Liver (tissue), 9 donors: ENCODE measurements around the gene PAAF1. TPM values are rescaled to one million over a fixed set of nuclear protein-coding genes. Genes with fewer than 3 reads are reported as not detected.
A peak's percentile ranks its signal among the peaks of the same experiment; 100 is the strongest.

ENCODE experiments used
- DNase-seq: peaks from one replicate; pipeline ENCODE4 v3.0.0-alpha.2; 2017; ENCODE audit warnings: low spot score
- H3K27ac ChIP-seq, 2 donors: one replicate each; pipeline ENCODE4 v1.7.0; 2013; ENCODE audit warnings: inconsistent platforms in 2 of 2, low read length in 2 of 2, control low read depth in 1 of 2, low read depth in 1 of 2, mild to moderate bottlenecking in 1 of 2
- H3K27me3 ChIP-seq, 4 donors: one replicate each; pipeline versions ENCODE4 v1.6.1 to v1.7.0; 2013; ENCODE audit warnings: low read length in 3 of 4, inconsistent platforms in 1 of 4, mild to moderate bottlenecking in 1 of 4, moderate library complexity in 1 of 4; ENCODE audit not compliant: control insufficient read depth in 4 of 4, insufficient read depth in 4 of 4
- H3K36me3 ChIP-seq, 4 donors: one replicate each; pipeline versions ENCODE4 v1.6.1 to v1.7.0; 2013; ENCODE audit warnings: low read length in 3 of 4, mild to moderate bottlenecking in 3 of 4, low read depth in 1 of 4, moderate library complexity in 1 of 4; ENCODE audit not compliant: control insufficient read depth in 4 of 4, insufficient read depth in 3 of 4
- H3K4me1 ChIP-seq, 4 donors: one replicate each; pipeline versions ENCODE4 v1.6.1 to v1.7.0; 2013; ENCODE audit warnings: low read length in 3 of 4, mild to moderate bottlenecking in 3 of 4, moderate library complexity in 1 of 4; ENCODE audit not compliant: control insufficient read depth in 4 of 4, insufficient read depth in 4 of 4
- H3K4me3 ChIP-seq, 3 donors: one replicate each; pipeline versions ENCODE4 v1.6.1 to v1.7.0; 2013; ENCODE audit warnings: low read length in 3 of 3, control low read depth in 1 of 3, low read depth in 1 of 3, mild to moderate bottlenecking in 1 of 3
- H3K9ac ChIP-seq, 2 donors: one replicate each; pipeline ENCODE4 v1.7.0; 2013; ENCODE audit warnings: low read length in 2 of 2, mild to moderate bottlenecking in 2 of 2, moderate library complexity in 2 of 2, control low read depth in 1 of 2, low read depth in 1 of 2
- H3K9me3 ChIP-seq, 4 donors: one replicate each; pipeline versions ENCODE4 v1.6.1 to v1.7.0; 2013; ENCODE audit warnings: low read length in 3 of 4; ENCODE audit not compliant: control insufficient read depth in 4 of 4
- EGR1 ChIP-seq, 2 donors: IDR thresholded peaks; 2 replicates each; pipeline ENCODE4 v1.6.1; 2016 to 2018; ENCODE audit warnings: antibody characterized with exemption in 2 of 2, low read depth in 2 of 2
- FOXA1 ChIP-seq: IDR thresholded peaks from 2 replicates; pipeline ENCODE4 v1.6.1; 2016; ENCODE audit warnings: antibody characterized with exemption
- FOXA2 ChIP-seq: IDR thresholded peaks from 2 replicates; pipeline ENCODE4 v1.6.1; 2016; ENCODE audit warnings: antibody characterized with exemption
- GABPA ChIP-seq, 2 donors: IDR thresholded peaks in 1 of 2; conservative IDR thresholded peaks in 1 of 2; 2 replicates each; pipeline ENCODE4 v1.6.1; 2016; ENCODE audit warnings: antibody characterized with exemption in 2 of 2, mild to moderate bottlenecking in 1 of 2, moderate library complexity in 1 of 2
- HNF4A ChIP-seq, 2 donors: conservative IDR thresholded peaks; 2 replicates each; pipeline ENCODE4 v1.6.1; 2016; ENCODE audit warnings: antibody characterized with exemption in 2 of 2, mild to moderate bottlenecking in 2 of 2
- HNF4G ChIP-seq: IDR thresholded peaks from 2 replicates; pipeline ENCODE4 v1.6.1; 2016; ENCODE audit warnings: antibody characterized with exemption
- NR2F2 ChIP-seq: IDR thresholded peaks from 2 replicates; pipeline ENCODE4 v1.6.1; 2016; ENCODE audit warnings: antibody characterized with exemption
- RAD21 ChIP-seq, 2 donors: IDR thresholded peaks; 2 replicates each; pipeline ENCODE4 v1.6.1; 2016; ENCODE audit warnings: antibody characterized with exemption in 2 of 2, mild to moderate bottlenecking in 2 of 2
- RXRA ChIP-seq, 2 donors: IDR thresholded peaks; 2 replicates each; pipeline ENCODE4 v1.6.1; 2017 to 2018; ENCODE audit warnings: antibody characterized with exemption in 2 of 2, mild to moderate bottlenecking in 1 of 2
- SP1 ChIP-seq: IDR thresholded peaks from 2 replicates; pipeline ENCODE4 v1.6.1; 2018; ENCODE audit warnings: antibody characterized with exemption, mild to moderate bottlenecking
- TAF1 ChIP-seq: conservative IDR thresholded peaks from 2 replicates; pipeline ENCODE4 v1.6.1; 2016; ENCODE audit warnings: antibody characterized with exemption, mild to moderate bottlenecking
- YY1 ChIP-seq: IDR thresholded peaks from 2 replicates; pipeline ENCODE4 v1.6.1; 2016; ENCODE audit warnings: antibody characterized with exemption, mild to moderate bottlenecking
- WGBS: extraction: QIAGEN DNeasy Blood & Tissue Kit; methylation state at CpG from one replicate; pipeline ENCODE4 v1.1.7; 2013; 5-methylcytosine and 5-hydroxymethylcytosine counted together
- polyA plus RNA-seq, 2 donors: library from polyadenylated mRNA; stranded (reverse) in 1 of 2; unstranded in 1 of 2; fragments of 200-250 nt in 1 of 2; fragments of >200 nt in 1 of 2; fragmentation: Nextera tagmentation in 1 of 2; extraction: Ambion mirVana in 1 of 2; gene quantifications; one replicate each; pipeline versions ENCODE4 v1.2.1 to v1.2.3, GENCODE V29; 2013 to 2015
- total RNA-seq, 2 donors: library from RNA; depleted of rRNA; stranded (reverse); fragments of >200 nt; gene quantifications; one replicate each; pipeline ENCODE4 v1.2.3, GENCODE V29; 2014
- TF ChIP-seq, protein P1 (sequence below): IDR thresholded peaks from 2 replicates; pipeline ENCODE4 v1.6.1; 2016; ENCODE audit warnings: antibody characterized with exemption
- TF ChIP-seq, protein P2 (sequence below): IDR thresholded peaks from 2 replicates; pipeline ENCODE4 v1.6.1; 2016; ENCODE audit warnings: antibody characterized with exemption, mild to moderate bottlenecking
- TF ChIP-seq, protein P3 (sequence below): IDR thresholded peaks from 2 replicates; pipeline ENCODE4 v1.6.1; 2016; ENCODE audit warnings: antibody characterized with exemption
- TF ChIP-seq, protein P4 (sequence below): fragments of 150-350 bp; IDR thresholded peaks from 2 replicates; pipeline ENCODE4 v1.5.1; 2017; ENCODE audit warnings: improper control_type of control experiment, low read depth, low read length; ENCODE audit not compliant: missing input control
- TF ChIP-seq, protein P5 (sequence below): IDR thresholded peaks from 2 replicates; pipeline ENCODE4 v1.6.1; 2016; ENCODE audit warnings: antibody characterized with exemption
- donor health status: healthy.
- donor health status: healthy.
- donor health status: healthy.
- donor health status: healthy.
- donor health status: healthy.

PAAF1 gene
- total and polyA plus RNA-seq, 4 donors: 5.3 to 10.4 (median 8.3) TPM

DNA sequence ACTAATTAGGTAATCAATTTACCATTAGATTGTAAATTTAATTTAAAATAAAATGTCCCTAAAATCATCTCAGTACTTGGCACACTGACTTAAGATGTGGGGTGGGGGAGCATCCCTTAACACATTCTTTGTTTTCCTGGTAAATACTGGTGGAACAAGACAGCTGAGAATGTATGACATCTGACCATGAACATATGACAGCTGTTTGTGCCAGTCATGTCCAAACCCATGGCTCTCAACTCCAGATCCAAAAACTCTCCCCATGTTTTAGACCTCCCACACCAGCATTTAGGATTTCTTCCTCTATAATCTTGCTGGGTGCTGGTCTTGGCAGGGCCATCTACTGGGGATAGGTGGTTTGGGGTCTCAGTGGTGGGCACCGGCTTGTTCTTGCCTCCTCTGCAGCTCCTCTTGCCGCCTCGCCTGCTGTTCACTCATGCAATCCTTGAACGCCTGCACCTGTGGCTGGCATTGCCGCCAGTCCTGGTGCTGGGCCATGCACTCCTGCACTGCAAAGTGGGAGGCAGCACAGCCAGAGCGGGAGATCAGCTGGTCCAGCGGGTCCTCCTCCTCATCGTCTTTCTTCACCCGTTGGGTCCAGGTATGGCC lies 3.9 kb upstream of the PAAF1 start:
- peaks cover 2 to 39% (median 20%) of the 10 kb centered on the region in 4 donors for H3K4me1 ChIP-seq
- no peak overlapping the region for H3K9ac ChIP-seq
- H3K36me3 ChIP-seq: peaks cover 7 to 18% (median 11%) of the 10 kb centered on the region in 4 donors
- no peak overlapping the region for H3K4me3 ChIP-seq
- no peak for TF ChIP-seq HNF4G
- TF ChIP-seq, protein P1, sequence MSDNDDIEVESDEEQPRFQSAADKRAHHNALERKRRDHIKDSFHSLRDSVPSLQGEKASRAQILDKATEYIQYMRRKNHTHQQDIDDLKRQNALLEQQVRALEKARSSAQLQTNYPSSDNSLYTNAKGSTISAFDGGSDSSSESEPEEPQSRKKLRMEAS: no peak
- no peak for TF ChIP-seq FOXA2
- TF ChIP-seq TAF1: no peak
- TF ChIP-seq, protein P2, sequence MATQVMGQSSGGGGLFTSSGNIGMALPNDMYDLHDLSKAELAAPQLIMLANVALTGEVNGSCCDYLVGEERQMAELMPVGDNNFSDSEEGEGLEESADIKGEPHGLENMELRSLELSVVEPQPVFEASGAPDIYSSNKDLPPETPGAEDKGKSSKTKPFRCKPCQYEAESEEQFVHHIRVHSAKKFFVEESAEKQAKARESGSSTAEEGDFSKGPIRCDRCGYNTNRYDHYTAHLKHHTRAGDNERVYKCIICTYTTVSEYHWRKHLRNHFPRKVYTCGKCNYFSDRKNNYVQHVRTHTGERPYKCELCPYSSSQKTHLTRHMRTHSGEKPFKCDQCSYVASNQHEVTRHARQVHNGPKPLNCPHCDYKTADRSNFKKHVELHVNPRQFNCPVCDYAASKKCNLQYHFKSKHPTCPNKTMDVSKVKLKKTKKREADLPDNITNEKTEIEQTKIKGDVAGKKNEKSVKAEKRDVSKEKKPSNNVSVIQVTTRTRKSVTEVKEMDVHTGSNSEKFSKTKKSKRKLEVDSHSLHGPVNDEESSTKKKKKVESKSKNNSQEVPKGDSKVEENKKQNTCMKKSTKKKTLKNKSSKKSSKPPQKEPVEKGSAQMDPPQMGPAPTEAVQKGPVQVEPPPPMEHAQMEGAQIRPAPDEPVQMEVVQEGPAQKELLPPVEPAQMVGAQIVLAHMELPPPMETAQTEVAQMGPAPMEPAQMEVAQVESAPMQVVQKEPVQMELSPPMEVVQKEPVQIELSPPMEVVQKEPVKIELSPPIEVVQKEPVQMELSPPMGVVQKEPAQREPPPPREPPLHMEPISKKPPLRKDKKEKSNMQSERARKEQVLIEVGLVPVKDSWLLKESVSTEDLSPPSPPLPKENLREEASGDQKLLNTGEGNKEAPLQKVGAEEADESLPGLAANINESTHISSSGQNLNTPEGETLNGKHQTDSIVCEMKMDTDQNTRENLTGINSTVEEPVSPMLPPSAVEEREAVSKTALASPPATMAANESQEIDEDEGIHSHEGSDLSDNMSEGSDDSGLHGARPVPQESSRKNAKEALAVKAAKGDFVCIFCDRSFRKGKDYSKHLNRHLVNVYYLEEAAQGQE: no peak
- TF ChIP-seq, protein P3, sequence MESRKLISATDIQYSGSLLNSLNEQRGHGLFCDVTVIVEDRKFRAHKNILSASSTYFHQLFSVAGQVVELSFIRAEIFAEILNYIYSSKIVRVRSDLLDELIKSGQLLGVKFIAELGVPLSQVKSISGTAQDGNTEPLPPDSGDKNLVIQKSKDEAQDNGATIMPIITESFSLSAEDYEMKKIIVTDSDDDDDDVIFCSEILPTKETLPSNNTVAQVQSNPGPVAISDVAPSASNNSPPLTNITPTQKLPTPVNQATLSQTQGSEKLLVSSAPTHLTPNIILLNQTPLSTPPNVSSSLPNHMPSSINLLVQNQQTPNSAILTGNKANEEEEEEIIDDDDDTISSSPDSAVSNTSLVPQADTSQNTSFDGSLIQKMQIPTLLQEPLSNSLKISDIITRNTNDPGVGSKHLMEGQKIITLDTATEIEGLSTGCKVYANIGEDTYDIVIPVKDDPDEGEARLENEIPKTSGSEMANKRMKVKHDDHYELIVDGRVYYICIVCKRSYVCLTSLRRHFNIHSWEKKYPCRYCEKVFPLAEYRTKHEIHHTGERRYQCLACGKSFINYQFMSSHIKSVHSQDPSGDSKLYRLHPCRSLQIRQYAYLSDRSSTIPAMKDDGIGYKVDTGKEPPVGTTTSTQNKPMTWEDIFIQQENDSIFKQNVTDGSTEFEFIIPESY: no peak
- no peak for TF ChIP-seq RAD21 (IDR thresholded peaks at IDR 0.05)
- no peak for TF ChIP-seq HNF4A (conservative IDR thresholded peaks at IDR 0.05)
- no peak overlapping the region for H3K27ac ChIP-seq
- H3K27me3 ChIP-seq: no peaks in the 10 kb centered on the region
- no peaks in the 10 kb centered on the region for H3K9me3 ChIP-seq
- 99% methylated on average over 9 of the region's 9 CpGs for WGBS
- no peak for DNase-seq

DNA sequence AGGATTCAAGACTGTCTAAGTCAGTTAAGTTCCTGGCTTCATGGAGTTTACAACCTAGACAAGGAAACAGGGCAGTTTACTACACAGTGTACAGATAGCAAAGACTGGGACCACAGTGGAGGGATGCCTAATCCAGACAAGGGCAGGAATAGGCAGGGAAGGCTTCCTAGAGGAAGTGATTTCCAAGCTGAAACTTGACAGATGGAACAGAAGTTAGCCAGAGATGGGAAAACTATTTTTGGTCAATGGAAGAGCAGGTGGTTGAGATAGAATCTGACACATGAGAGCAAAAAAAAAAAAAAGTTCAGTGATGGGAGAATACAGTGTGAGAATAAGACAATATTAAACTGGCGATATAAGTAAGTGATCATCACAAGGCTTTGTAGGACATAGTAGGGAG lies 1.4 kb upstream of the PAAF1 start:
- WGBS: 96% methylated on average over 1 of the region's 1 CpG
- peak overlapping the region in 1 of 2 donors; percentile 83 for H3K27ac ChIP-seq
- H3K36me3 ChIP-seq: peaks cover 7 to 21% (median 11%) of the 10 kb centered on the region in 4 donors
- no peak for TF ChIP-seq HNF4G
- TF ChIP-seq, protein P1: no peak
- TF ChIP-seq, protein P4, sequence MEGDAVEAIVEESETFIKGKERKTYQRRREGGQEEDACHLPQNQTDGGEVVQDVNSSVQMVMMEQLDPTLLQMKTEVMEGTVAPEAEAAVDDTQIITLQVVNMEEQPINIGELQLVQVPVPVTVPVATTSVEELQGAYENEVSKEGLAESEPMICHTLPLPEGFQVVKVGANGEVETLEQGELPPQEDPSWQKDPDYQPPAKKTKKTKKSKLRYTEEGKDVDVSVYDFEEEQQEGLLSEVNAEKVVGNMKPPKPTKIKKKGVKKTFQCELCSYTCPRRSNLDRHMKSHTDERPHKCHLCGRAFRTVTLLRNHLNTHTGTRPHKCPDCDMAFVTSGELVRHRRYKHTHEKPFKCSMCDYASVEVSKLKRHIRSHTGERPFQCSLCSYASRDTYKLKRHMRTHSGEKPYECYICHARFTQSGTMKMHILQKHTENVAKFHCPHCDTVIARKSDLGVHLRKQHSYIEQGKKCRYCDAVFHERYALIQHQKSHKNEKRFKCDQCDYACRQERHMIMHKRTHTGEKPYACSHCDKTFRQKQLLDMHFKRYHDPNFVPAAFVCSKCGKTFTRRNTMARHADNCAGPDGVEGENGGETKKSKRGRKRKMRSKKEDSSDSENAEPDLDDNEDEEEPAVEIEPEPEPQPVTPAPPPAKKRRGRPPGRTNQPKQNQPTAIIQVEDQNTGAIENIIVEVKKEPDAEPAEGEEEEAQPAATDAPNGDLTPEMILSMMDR: no peak
- TF ChIP-seq HNF4A (conservative IDR thresholded peaks at IDR 0.05): no peak
- TF ChIP-seq EGR1 (IDR thresholded peaks at IDR 0.05; ENCODE audit: low read depth in 2 of 2): no peak
- no peak for TF ChIP-seq RXRA (IDR thresholded peaks at IDR 0.05)
- TF ChIP-seq TAF1: no peak
- TF ChIP-seq, protein P2: no peak
- no peak for TF ChIP-seq YY1
- no peak for TF ChIP-seq FOXA2
- no peak for TF ChIP-seq FOXA1
- TF ChIP-seq RAD21 (IDR thresholded peaks at IDR 0.05): no peak
- no peak for TF ChIP-seq NR2F2
- TF ChIP-seq, protein P5, sequence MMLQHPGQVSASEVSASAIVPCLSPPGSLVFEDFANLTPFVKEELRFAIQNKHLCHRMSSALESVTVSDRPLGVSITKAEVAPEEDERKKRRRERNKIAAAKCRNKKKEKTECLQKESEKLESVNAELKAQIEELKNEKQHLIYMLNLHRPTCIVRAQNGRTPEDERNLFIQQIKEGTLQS: no peak
- TF ChIP-seq GABPA (IDR thresholded peaks at IDR 0.05 in 1 of 2, conservative IDR thresholded peaks at IDR 0.05 in 1 of 2): no peak
- TF ChIP-seq, protein P3: no peak
- TF ChIP-seq SP1: no peak

More for the DNA sequence above, 1.4 kb upstream of the PAAF1 start:
- DNase-seq: no peak
- peaks cover 2 to 23% (median 13%) of the 10 kb centered on the region in 4 donors for H3K4me1 ChIP-seq
- no peaks in the 10 kb centered on the region for H3K27me3 ChIP-seq
- H3K9me3 ChIP-seq: no peaks in the 10 kb centered on the region
- peak overlapping the region; percentile 77 to 93 (median 84) for H3K4me3 ChIP-seq
- peak overlapping the region in 1 of 2 donors; percentile 97 for H3K9ac ChIP-seq
